BLaER1 treated with 17β-estradiol and CSF1 and Interleukin-3, amounts not matched to agents 10 nM and 100 nM (cell line): Measurements from ENCODE around the gene ELAPOR1.
A peak's percentile ranks its signal among the peaks of the same experiment; 100 is the strongest.

ENCODE experiments used
- H3K27ac ChIP-seq, 11 experiments: shearing (Covaris generic); formaldehyde crosslinking; 2 replicates each; pipeline ENCODE4 v1.8.1; 2022
- H3K27me3 ChIP-seq, 11 experiments: shearing (Covaris generic); formaldehyde crosslinking; 2 replicates each; pipeline ENCODE4 v1.8.1; 2022
- H3K36me3 ChIP-seq, 11 experiments: shearing (Covaris generic); formaldehyde crosslinking; 2 replicates each; pipeline ENCODE4 v1.8.1; 2022
- H3K4me1 ChIP-seq, 10 experiments: shearing (Covaris generic); formaldehyde crosslinking; 2 replicates each; pipeline ENCODE4 v1.8.1; 2022
- H3K4me2 ChIP-seq, 11 experiments: shearing (Covaris generic); formaldehyde crosslinking; 2 replicates each; pipeline ENCODE4 v1.8.1; 2022
- H3K4me3 ChIP-seq, 10 experiments: shearing (Covaris generic); formaldehyde crosslinking; 2 replicates each; pipeline ENCODE4 v1.8.1; 2022
- H3K9ac ChIP-seq, 11 experiments: shearing (Covaris generic); formaldehyde crosslinking; 2 replicates each; pipeline ENCODE4 v1.8.1; 2022
- H3K9me3 ChIP-seq, 11 experiments: shearing (Covaris generic); formaldehyde crosslinking; replicated peaks in 1 of 11; 2 replicates each; pipeline ENCODE4 v1.8.1; 2022
- H4K20me1 ChIP-seq, 11 experiments: shearing (Covaris generic); formaldehyde crosslinking; 2 replicates each; pipeline ENCODE4 v1.8.1; 2022
- Cebpa-rat ChIP-seq, 11 experiments: shearing (Covaris generic); IDR thresholded peaks; 2 replicates each; pipeline ENCODE4 v1.8.1; 2022

The ELAPOR1 gene

GRCh38 chr1:109118089-109118488, 4.2 kb downstream of the ELAPOR1 start:
- peaks cover 0 to 9% (median 0%) of the 10 kb centered on the region in 11 experiments; a peak in 5 of 22 replicates for H4K20me1 ChIP-seq
- no peaks in the 10 kb centered on the region for H3K9me3 ChIP-seq
- peaks cover 12 to 15% (median 13%) of the 10 kb centered on the region in 10 experiments; a peak in 19 of 20 replicates for H3K4me1 ChIP-seq
- TF ChIP-seq Cebpa-rat (IDR thresholded peaks at IDR 0.05): no peak
- no peak overlapping the region for H3K4me3 ChIP-seq
- no peak overlapping the region for H3K9ac ChIP-seq
- H3K27me3 ChIP-seq: peaks cover 33 to 42% (median 36%) of the 10 kb centered on the region in 11 experiments
- no peaks in the 10 kb centered on the region for H3K36me3 ChIP-seq
- no peak overlapping the region for H3K4me2 ChIP-seq
- no peak overlapping the region for H3K27ac ChIP-seq

- Histone ChIP-seq H3K27ac (no peak overlapping the region), H3K4me2 (no peak overlapping the region), H3K4me3 (no peak overlapping the region), H3K9ac (no peak overlapping the region), H3K36me3 (no peaks in the 10 kb centered on the region), H3K9me3 (no peaks in the 10 kb centered on the region), H4K20me1 (no peaks in the 10 kb centered on the region), H3K4me1 (no peaks in the 10 kb centered on the region), H3K27me3 (peaks cover 10 to 19% (median 14%) of the 10 kb centered on the region in 11 experiments)
- no peak for TF ChIP-seq Cebpa-rat (IDR thresholded peaks at IDR 0.05)
Measured at GRCh38 chr1:109120356-109120755, 6.4 kb downstream of the ELAPOR1 start.

- Histone ChIP-seq H3K27me3 (no peaks in the 10 kb centered on the region), H3K27ac (no peak overlapping the region), H3K4me1 (peaks cover 19 to 28% (median 23%) of the 10 kb centered on the region in 10 experiments), H3K4me3 (no peak overlapping the region), H3K4me2 (no peak overlapping the region), H3K36me3 (no peaks in the 10 kb centered on the region), H4K20me1 (no peaks in the 10 kb centered on the region), H3K9ac (no peak overlapping the region), H3K9me3 (no peaks in the 10 kb centered on the region)
- no peak for TF ChIP-seq Cebpa-rat (IDR thresholded peaks at IDR 0.05)
Measured at GRCh38 chr1:109131059-109131458, 17.1 kb downstream of the ELAPOR1 start.

GRCh38 chr1:109131800-109132199, 17.9 kb downstream of the ELAPOR1 start:
- Histone ChIP-seq H3K27me3 (no peaks in the 10 kb centered on the region), H3K4me3 (no peak overlapping the region), H3K36me3 (no peaks in the 10 kb centered on the region), H3K4me1 (peaks cover 19 to 28% (median 23%) of the 10 kb centered on the region in 10 experiments), H3K9me3 (no peaks in the 10 kb centered on the region), H3K9ac (no peak overlapping the region), H3K4me2 (no peak overlapping the region), H4K20me1 (no peaks in the 10 kb centered on the region), H3K27ac (no peak overlapping the region)
- TF ChIP-seq Cebpa-rat (IDR thresholded peaks at IDR 0.05): no peak

- Histone ChIP-seq H3K4me3 (no peak overlapping the region), H3K27me3 (no peaks in the 10 kb centered on the region), H3K9me3 (no peaks in the 10 kb centered on the region), H3K4me2 (peak overlapping the region; percentile 50 to 87 (median 74); a peak in 21 of 22 replicates), H3K36me3 (no peaks in the 10 kb centered on the region), H3K9ac (no peak overlapping the region), H3K4me1 (peaks cover 19 to 28% (median 23%) of the 10 kb centered on the region in 10 experiments), H4K20me1 (no peaks in the 10 kb centered on the region), H3K27ac (peak overlapping the region in 2 of 11 experiments; percentile 10 to 34; a peak in 3 of 22 replicates)
- TF ChIP-seq Cebpa-rat (IDR thresholded peaks at IDR 0.05): no peak
Measured at GRCh38 chr1:109133002-109133706, 19.2 kb downstream of the ELAPOR1 start.

- H3K9me3 ChIP-seq: no peaks in the 10 kb centered on the region
- no peak overlapping the region for H3K4me3 ChIP-seq
- H3K36me3 ChIP-seq: no peaks in the 10 kb centered on the region
- H4K20me1 ChIP-seq: no peaks in the 10 kb centered on the region
- peak overlapping the region; percentile 50 to 87 (median 74) for H3K4me2 ChIP-seq
- no peaks in the 10 kb centered on the region for H3K27me3 ChIP-seq
- no peak for TF ChIP-seq Cebpa-rat (IDR thresholded peaks at IDR 0.05)
- H3K9ac ChIP-seq: 0 out of 22 replicates have a peak overlapping the region, but pooled peaks of 1 of the 11 experiments have one; percentile 9
- H3K4me1 ChIP-seq: peaks cover 19 to 28% (median 23%) of the 10 kb centered on the region in 10 experiments
- peak overlapping the region in 3 of 11 experiments; percentile 7 to 34 (median 10); a peak in 4 of 22 replicates for H3K27ac ChIP-seq
Measured at GRCh38 chr1:109133815-109134214, 19.9 kb downstream of the ELAPOR1 start.

- Histone ChIP-seq H3K9ac (no peak overlapping the region; a peak in 1 of 22 replicates), H3K4me2 (peak overlapping the region; percentile 50 to 87 (median 74)), H3K36me3 (no peaks in the 10 kb centered on the region), H3K27ac (no peak overlapping the region), H3K27me3 (no peaks in the 10 kb centered on the region), H3K4me3 (no peak overlapping the region), H4K20me1 (no peaks in the 10 kb centered on the region), H3K9me3 (no peaks in the 10 kb centered on the region), H3K4me1 (peaks cover 19 to 28% (median 23%) of the 10 kb centered on the region in 10 experiments)
- TF ChIP-seq Cebpa-rat (IDR thresholded peaks at IDR 0.05): no peak
Measured at GRCh38 chr1:109134423-109134822, 20.5 kb downstream of the ELAPOR1 start.

GRCh38 chr1:109135940-109136339, 22.0 kb downstream of the ELAPOR1 start:
- no peak overlapping the region for H3K4me3 ChIP-seq
- H3K4me2 ChIP-seq: no peak overlapping the region
- no peaks in the 10 kb centered on the region for H4K20me1 ChIP-seq
- no peak overlapping the region for H3K27ac ChIP-seq
- H3K27me3 ChIP-seq: no peaks in the 10 kb centered on the region
- no peak for TF ChIP-seq Cebpa-rat (IDR thresholded peaks at IDR 0.05)
- peaks cover 19 to 28% (median 23%) of the 10 kb centered on the region in 10 experiments for H3K4me1 ChIP-seq
- H3K36me3 ChIP-seq: no peaks in the 10 kb centered on the region
- H3K9ac ChIP-seq: no peak overlapping the region
- no peaks in the 10 kb centered on the region for H3K9me3 ChIP-seq

GRCh38 chr1:109136766-109137165, 22.9 kb downstream of the ELAPOR1 start:
- no peaks in the 10 kb centered on the region for H4K20me1 ChIP-seq
- H3K27ac ChIP-seq: no peak overlapping the region
- no peak overlapping the region for H3K4me3 ChIP-seq
- peaks cover 19 to 28% (median 23%) of the 10 kb centered on the region in 10 experiments for H3K4me1 ChIP-seq
- H3K27me3 ChIP-seq: no peaks in the 10 kb centered on the region
- no peak overlapping the region for H3K4me2 ChIP-seq
- H3K36me3 ChIP-seq: no peaks in the 10 kb centered on the region
- no peak for TF ChIP-seq Cebpa-rat (IDR thresholded peaks at IDR 0.05)
- no peak overlapping the region for H3K9ac ChIP-seq
- no peaks in the 10 kb centered on the region for H3K9me3 ChIP-seq

- Histone ChIP-seq H3K27ac (no peak overlapping the region), H3K9me3 (0 out of 22 replicates have a peak, but pooled peaks cover 0 to 1% (median 0%) of the 10 kb centered on the region in 11 experiments), H4K20me1 (no peaks in the 10 kb centered on the region), H3K4me2 (no peak overlapping the region), H3K27me3 (no peaks in the 10 kb centered on the region), H3K9ac (no peak overlapping the region), H3K4me1 (peaks cover 18 to 26% (median 23%) of the 10 kb centered on the region in 10 experiments), H3K36me3 (no peaks in the 10 kb centered on the region), H3K4me3 (no peak overlapping the region)
- TF ChIP-seq Cebpa-rat (IDR thresholded peaks at IDR 0.05): no peak
Measured at GRCh38 chr1:109137958-109138357, 24.0 kb downstream of the ELAPOR1 start.
